ENCODE data around the gene SORCS3.

DNA sequence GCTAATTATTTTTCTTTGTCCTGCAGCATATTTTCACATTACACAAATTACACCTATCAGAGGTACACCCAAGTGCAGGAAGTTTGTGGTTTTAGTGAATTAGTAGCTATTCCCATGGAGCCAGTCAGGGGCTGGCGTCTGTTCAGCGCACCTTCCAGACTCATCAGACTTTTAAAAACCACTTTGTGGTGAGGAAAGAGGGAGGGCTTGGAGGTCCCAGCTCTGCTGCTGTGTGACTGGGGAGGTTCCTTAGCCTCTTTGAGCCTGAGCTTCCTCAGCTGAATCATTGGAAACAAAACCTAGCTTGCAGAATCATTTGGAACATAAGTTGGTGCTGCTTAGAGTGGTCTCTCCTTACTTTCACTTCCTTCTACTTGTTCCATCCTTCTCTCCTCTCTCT is 175.4 kb downstream of the SORCS3 start:
- TF ChIP-seq, protein P1, sequence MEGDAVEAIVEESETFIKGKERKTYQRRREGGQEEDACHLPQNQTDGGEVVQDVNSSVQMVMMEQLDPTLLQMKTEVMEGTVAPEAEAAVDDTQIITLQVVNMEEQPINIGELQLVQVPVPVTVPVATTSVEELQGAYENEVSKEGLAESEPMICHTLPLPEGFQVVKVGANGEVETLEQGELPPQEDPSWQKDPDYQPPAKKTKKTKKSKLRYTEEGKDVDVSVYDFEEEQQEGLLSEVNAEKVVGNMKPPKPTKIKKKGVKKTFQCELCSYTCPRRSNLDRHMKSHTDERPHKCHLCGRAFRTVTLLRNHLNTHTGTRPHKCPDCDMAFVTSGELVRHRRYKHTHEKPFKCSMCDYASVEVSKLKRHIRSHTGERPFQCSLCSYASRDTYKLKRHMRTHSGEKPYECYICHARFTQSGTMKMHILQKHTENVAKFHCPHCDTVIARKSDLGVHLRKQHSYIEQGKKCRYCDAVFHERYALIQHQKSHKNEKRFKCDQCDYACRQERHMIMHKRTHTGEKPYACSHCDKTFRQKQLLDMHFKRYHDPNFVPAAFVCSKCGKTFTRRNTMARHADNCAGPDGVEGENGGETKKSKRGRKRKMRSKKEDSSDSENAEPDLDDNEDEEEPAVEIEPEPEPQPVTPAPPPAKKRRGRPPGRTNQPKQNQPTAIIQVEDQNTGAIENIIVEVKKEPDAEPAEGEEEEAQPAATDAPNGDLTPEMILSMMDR (optimal IDR thresholded peaks at IDR 0.05 in 1 of 3, IDR thresholded peaks at IDR 0.05 in 1 of 3, conservative IDR thresholded peaks at IDR 0.05 in 1 of 3; ENCODE audit: extremely low read depth in 1 of 3, insufficient read depth in 2 of 3, low read length in 3 of 3): no peak
- no peak for TF ChIP-seq EZH2 (IDR thresholded peaks at IDR 0.05; ENCODE audit: low read length)
